Measurements from ENCODE around the gene UBE2D4. TPM values are rescaled to one million over a fixed set of nuclear protein-coding genes. Genes with fewer than 3 reads are reported as not detected.

The UBE2D4 gene
- polyA plus RNA-seq, 3 donors, result 19.5 to 22.0 (median 21.9) TPM

GRCh38 chr7:43905209-43905946 lies 20.9 kb upstream of the UBE2D4 start:
- DNase-seq, result no peak

GRCh38 chr7:43905956-43906330 lies 20.3 kb upstream of the UBE2D4 start:
- peak; percentile 45 for DNase-seq

GRCh38 chr7:43906331-43907010 lies 19.8 kb upstream of the UBE2D4 start, which contains the start of gene URGCP:
TSS of gene URGCP (minus strand) at chr7:43906596. CDS start at chr7:43906575, 21 bp downstream.
- DNase-seq, result peak; percentile 28

DNA sequence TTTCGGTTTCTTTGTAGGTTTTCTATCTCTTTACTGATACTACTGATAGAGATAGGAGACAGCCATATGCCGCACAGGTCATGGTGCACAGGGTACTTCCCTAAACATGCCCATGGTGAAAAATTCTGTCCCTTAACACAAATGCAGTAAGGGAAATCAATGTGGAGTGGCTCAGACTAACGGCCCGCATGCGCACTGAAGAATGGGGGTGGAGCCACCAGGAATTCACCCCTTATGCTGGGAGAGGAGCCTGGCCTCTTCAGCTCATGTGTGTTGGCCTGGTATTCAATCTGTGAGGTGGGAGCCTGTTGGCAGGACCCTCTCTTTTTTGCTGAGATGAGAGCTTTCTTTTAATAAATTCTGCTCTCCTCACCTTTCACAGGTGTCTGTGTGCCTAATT lies 11.4 kb upstream of the UBE2D4 start:
- no peak for DNase-seq

GRCh38 chr7:43915907-43916306 lies 10.3 kb upstream of the UBE2D4 start:
- DNase-seq, result no peak

- no peak for DNase-seq
Measured at GRCh38 chr7:43921423-43921822, 4.8 kb upstream of the UBE2D4 start.

DNA sequence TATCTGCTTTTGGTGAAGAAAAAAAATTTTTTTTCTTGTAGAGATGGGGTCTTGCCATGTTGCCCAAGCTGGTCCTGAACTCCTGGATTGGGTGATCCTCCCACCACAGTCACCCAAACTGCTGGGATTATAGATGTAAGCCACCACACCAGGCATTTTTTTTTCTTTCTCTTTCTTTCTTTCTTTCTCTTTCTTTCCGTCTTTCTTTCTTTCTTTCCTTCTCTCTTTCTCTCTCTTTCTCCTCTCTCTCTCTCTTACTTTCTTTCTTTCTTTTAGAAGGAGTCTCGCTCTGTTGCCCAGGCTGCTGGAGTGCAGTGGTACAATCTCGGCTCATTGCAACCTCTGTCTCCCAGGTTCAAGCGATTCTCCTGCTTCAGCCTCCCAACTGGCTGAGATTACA lies 3.5 kb upstream of the UBE2D4 start:
- no peak for DNase-seq

- DNase-seq, result no peak
Measured at GRCh38 chr7:43926798-43927123, 525 bp downstream of the UBE2D4 start.

DNA sequence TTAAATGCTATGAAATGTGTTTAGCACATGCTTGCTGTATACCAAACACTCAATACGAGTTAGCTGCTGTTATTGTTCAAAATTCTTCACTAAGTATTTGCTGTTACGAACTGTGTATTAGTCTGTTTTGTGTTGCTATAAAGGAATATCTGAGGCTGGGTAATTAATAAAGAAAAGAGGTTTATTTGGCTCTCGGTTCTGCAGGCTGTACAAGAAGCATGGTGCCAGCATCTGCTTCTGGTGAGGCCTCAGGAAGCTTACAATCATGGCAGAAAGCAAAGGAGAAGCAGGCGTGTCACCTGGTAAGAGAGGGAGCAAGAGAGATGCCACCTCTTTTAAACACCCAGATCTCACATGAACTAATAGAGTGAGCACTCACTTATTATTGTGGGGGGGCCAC lies 1.6 kb downstream of the UBE2D4 start:
- DNase-seq, result no peak

GRCh38 chr7:43929529-43930457 lies 3.6 kb downstream of the UBE2D4 start:
- no peak for DNase-seq

DNA sequence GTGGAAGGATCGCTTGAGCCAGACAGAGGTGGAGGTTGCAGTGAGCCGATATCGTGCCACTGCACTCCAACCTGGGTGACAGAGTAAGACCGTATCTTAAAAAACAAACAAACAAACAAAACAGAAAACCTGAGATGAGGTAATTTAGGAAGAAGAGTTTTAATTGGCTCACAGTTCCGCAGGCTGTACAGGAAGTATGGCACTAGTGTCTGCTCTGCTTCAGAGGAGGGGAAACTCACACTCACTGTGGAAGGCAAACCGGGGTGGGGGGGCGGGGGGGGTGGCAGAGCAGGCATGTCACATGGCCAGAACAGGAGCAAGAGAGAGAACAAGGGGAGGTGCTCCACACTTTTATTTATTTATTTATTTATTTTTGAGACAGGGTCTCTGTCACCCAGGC lies 5.1 kb downstream of the UBE2D4 start:
- DNase-seq, result no peak

- DNase-seq, result no peak
Measured at GRCh38 chr7:43933902-43934560, 7.8 kb downstream of the UBE2D4 start.

- no peak for DNase-seq
Measured at GRCh38 chr7:43937444-43937843, 11.2 kb downstream of the UBE2D4 start.

DNA sequence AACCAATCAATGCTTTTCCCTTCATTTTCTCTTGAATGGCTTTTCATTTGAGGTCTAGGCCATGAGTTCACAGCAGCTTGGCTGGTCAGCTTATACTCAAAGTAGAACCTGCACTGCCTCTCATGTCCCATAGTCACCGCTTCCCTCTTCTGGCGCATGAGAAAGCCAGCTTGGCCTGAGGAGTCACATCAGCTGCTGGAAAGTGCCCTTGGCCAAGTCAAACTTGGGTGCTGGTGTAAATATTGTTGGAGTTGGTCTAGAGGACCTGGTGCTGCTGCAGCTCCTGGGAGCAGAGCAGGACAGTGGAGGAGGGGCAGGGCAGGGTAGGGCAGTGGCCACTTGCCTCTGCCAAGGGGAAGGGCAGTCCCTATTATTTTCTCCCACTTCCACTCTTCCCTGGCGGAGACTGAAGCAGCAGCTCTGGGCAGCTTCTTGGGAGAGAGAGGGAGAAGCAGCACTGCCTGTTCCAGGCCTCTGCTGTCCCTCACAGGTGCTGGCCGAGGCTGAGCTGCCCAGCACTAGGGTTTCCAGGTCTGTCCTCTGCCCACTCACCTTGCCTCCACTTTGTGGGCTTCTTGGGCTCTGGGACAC lies 12.8 kb downstream of the UBE2D4 start:
- no peak for DNase-seq

- DNase-seq, result no peak
Measured at GRCh38 chr7:43942250-43942649, 16.0 kb downstream of the UBE2D4 start.

- DNase-seq, result no peak
Measured at GRCh38 chr7:43942997-43943396, 16.8 kb downstream of the UBE2D4 start.

GRCh38 chr7:43943417-43944187 lies 17.4 kb downstream of the UBE2D4 start:
- DNase-seq, result no peak

- DNase-seq, result no peak
Measured at GRCh38 chr7:43944286-43944685, 18.1 kb downstream of the UBE2D4 start.

GRCh38 chr7:43952028-43952427 lies 25.8 kb downstream of the UBE2D4 start:
- no peak for DNase-seq

GRCh38 chr7:43953071-43953470 lies 26.8 kb downstream of the UBE2D4 start:
- no peak for DNase-seq
